ENCODE results near the gene ZFYVE9. TPM values are rescaled to one million over a fixed set of nuclear protein-coding genes. Genes with fewer than 3 reads are reported as not detected.

Gene ZFYVE9
- total and polyA plus RNA-seq, 2 experiments from 2014 or later: 5.4 to 27.3 TPM

- no peak for TF ChIP-seq REST (IDR thresholded peaks at IDR 0.05; ENCODE audit: unreplicated experiment)
- no peak for TF ChIP-seq STAT1 (IDR thresholded peaks at IDR 0.05; ENCODE audit: unreplicated experiment)
- TF ChIP-seq EZH2phosphoT487 (IDR thresholded peaks at IDR 0.05; ENCODE audit: unreplicated experiment): no peak
- TF ChIP-seq ETS1 (IDR thresholded peaks at IDR 0.05): no peak
These were observed 50.1 kb downstream of the ZFYVE9 start (continued) for GRCh38 chr1:52192024-52192423.

GRCh38 chr1:52192436-52192835 lies 50.5 kb downstream of the ZFYVE9 start:
- no peak overlapping the region for H3K27ac ChIP-seq (ENCODE audit: low read depth)
- ATAC-seq (no peak), DNase-seq (ENCODE audit: low spot score) (no peak)
- Mint-ChIP-seq H3K36me3 (ENCODE audit: low read depth) (no peaks in the 10 kb centered on the region), H3K27ac (no peak overlapping the region), H3K27me3 (ENCODE audit: insufficient read depth, low read depth, poor library complexity) (no peaks in the 10 kb centered on the region), H3K4me1 (no peaks in the 10 kb centered on the region), H3K9me3 (no peaks in the 10 kb centered on the region), H3K4me3 (no peak overlapping the region)
- H3F3A ChIP-seq (replicated peaks; ENCODE audit: low read depth): no peaks in the 10 kb centered on the region
- H3K4me2 ChIP-seq: no peak overlapping the region
- H3K4me3 ChIP-seq: no peak overlapping the region
- H3K4me1 ChIP-seq (ENCODE audit: insufficient read depth): no peaks in the 10 kb centered on the region
- H2AFZ ChIP-seq: no peak overlapping the region
- peaks cover 3% of the 10 kb centered on the region for H3K79me2 ChIP-seq (replicated peaks; ENCODE audit: insufficient read depth)
- no peaks in the 10 kb centered on the region for H3K36me3 ChIP-seq (ENCODE audit: insufficient read depth)
- no peaks in the 10 kb centered on the region for H3K9me2 ChIP-seq (ENCODE audit: insufficient read depth)
- H3K27me3 ChIP-seq (ENCODE audit: insufficient read depth): no peaks in the 10 kb centered on the region
- peaks cover 12% of the 10 kb centered on the region; the same call in 1 of the 2 replicates for H4K20me1 ChIP-seq (replicated peaks; ENCODE audit: insufficient read depth)
- TF ChIP-seq JUNB (IDR thresholded peaks at IDR 0.05; ENCODE audit: unreplicated experiment) (no peak), ZNF331 (CRISPR knock-in tag; IDR thresholded peaks at IDR 0.05; ENCODE audit: low read depth) (no peak), EZH2 (IDR thresholded peaks at IDR 0.05; ENCODE audit: low read depth, unreplicated experiment) (no peak), CTCF (conservative IDR thresholded peaks at IDR 0.05; ENCODE audit: low read depth in 2 of 2) (no peak), NANOG (IDR thresholded peaks at IDR 0.05; ENCODE audit: borderline replicate concordance) (no peak), ZNF462 (CRISPR knock-in tag; IDR thresholded peaks at IDR 0.05) (no peak)

All from GM23338 (cell line).